ENCODE data around the gene RSPO4. TPM values are rescaled to one million over a fixed set of nuclear protein-coding genes. Genes with fewer than 3 reads are reported as not detected.

Gene RSPO4
- total RNA-seq, 2 experiments from 2014 or later = not detected

- no peak overlapping the region for H2AFZ ChIP-seq (ENCODE audit: low read length)
- no peak overlapping the region for H3K4me3 ChIP-seq (ENCODE audit: low read depth, low read length, poor library complexity, severe bottlenecking)
- H3K36me3 ChIP-seq (ENCODE audit: insufficient read depth, low read length) = no peaks in the 10 kb centered on the region
- H3K4me2 ChIP-seq (ENCODE audit: low read length) = no peak overlapping the region
- TF ChIP-seq, protein P1, sequence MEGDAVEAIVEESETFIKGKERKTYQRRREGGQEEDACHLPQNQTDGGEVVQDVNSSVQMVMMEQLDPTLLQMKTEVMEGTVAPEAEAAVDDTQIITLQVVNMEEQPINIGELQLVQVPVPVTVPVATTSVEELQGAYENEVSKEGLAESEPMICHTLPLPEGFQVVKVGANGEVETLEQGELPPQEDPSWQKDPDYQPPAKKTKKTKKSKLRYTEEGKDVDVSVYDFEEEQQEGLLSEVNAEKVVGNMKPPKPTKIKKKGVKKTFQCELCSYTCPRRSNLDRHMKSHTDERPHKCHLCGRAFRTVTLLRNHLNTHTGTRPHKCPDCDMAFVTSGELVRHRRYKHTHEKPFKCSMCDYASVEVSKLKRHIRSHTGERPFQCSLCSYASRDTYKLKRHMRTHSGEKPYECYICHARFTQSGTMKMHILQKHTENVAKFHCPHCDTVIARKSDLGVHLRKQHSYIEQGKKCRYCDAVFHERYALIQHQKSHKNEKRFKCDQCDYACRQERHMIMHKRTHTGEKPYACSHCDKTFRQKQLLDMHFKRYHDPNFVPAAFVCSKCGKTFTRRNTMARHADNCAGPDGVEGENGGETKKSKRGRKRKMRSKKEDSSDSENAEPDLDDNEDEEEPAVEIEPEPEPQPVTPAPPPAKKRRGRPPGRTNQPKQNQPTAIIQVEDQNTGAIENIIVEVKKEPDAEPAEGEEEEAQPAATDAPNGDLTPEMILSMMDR (conservative IDR thresholded peaks at IDR 0.05; ENCODE audit: low read length) = no peak
- TF ChIP-seq EZH2phosphoT487 (IDR thresholded peaks at IDR 0.05; ENCODE audit: borderline replicate concordance, low read depth, low read length) = no peak
- H4K20me1 ChIP-seq (ENCODE audit: insufficient read depth, low read length) = no peaks in the 10 kb centered on the region
- CTCF ChIA-PET (ENCODE audit: unreplicated experiment) = no interaction called here
- H3K79me2 ChIP-seq (ENCODE audit: insufficient read depth, low read depth, low read length) = no peaks in the 10 kb centered on the region
- H3K9me2 ChIP-seq (ENCODE audit: insufficient read depth, low read length) = no peaks in the 10 kb centered on the region
- no peaks in the 10 kb centered on the region for H3K9me3 ChIP-seq (ENCODE audit: low read length)
- peak; percentile 8 for DNase-seq (ENCODE audit: low spot score)
- no TSS peak for BruUV-seq (replicated peaks)
- intact Hi-C loops (cut with micrococcal nuclease; ENCODE audit: unreplicated experiment) = no loop called here
- POLR2A ChIA-PET = no interaction called here
- no peak overlapping the region for H3K27ac ChIP-seq (ENCODE audit: low read depth, low read length, poor library complexity, severe bottlenecking)
- no peaks in the 10 kb centered on the region for H3K4me1 ChIP-seq (ENCODE audit: insufficient read depth, low read length, poor library complexity, severe bottlenecking)
Observed at GRCh38 chr20:991850-992249, 10.3 kb downstream of the RSPO4 start.

- no TSS peak for BruUV-seq (replicated peaks)
- no peaks in the 10 kb centered on the region for H3K4me1 ChIP-seq (ENCODE audit: insufficient read depth, low read length, poor library complexity, severe bottlenecking)
- DNase-seq (ENCODE audit: low spot score) = no peak
- POLR2A ChIA-PET = interaction anchor here (0.6 kb wide), 1 partner anchor 260 kb away, joined by 3 read pairs; no protein-coding TSS in a partner anchor
- H2AFZ ChIP-seq (ENCODE audit: low read length) = no peak overlapping the region
- H3K27ac ChIP-seq (ENCODE audit: low read depth, low read length, poor library complexity, severe bottlenecking) = no peak overlapping the region
- no peaks in the 10 kb centered on the region for H3K79me2 ChIP-seq (ENCODE audit: insufficient read depth, low read depth, low read length)
- H3K4me3 ChIP-seq (ENCODE audit: low read depth, low read length, poor library complexity, severe bottlenecking) = no peak overlapping the region
- H3K36me3 ChIP-seq (ENCODE audit: insufficient read depth, low read length) = no peaks in the 10 kb centered on the region
- intact Hi-C loops (cut with micrococcal nuclease; ENCODE audit: unreplicated experiment) = no loop called here
- TF ChIP-seq, protein P1 (conservative IDR thresholded peaks at IDR 0.05; ENCODE audit: low read length) = no peak
- TF ChIP-seq EZH2phosphoT487 (IDR thresholded peaks at IDR 0.05; ENCODE audit: borderline replicate concordance, low read depth, low read length) = no peak
- H4K20me1 ChIP-seq (ENCODE audit: insufficient read depth, low read length) = no peaks in the 10 kb centered on the region
- H3K4me2 ChIP-seq (ENCODE audit: low read length) = no peak overlapping the region
- CTCF ChIA-PET (ENCODE audit: unreplicated experiment) = no interaction called here
- H3K9me3 ChIP-seq (ENCODE audit: low read length) = no peaks in the 10 kb centered on the region
- no peaks in the 10 kb centered on the region for H3K9me2 ChIP-seq (ENCODE audit: insufficient read depth, low read length)
Observed at GRCh38 chr20:990293-990959, 11.7 kb downstream of the RSPO4 start.

- no peak for DNase-seq (ENCODE audit: low spot score)
- no TSS peak for BruUV-seq (replicated peaks)
- Histone ChIP-seq H3K79me2 (ENCODE audit: insufficient read depth, low read depth, low read length) (no peaks in the 10 kb centered on the region), H2AFZ (ENCODE audit: low read length) (no peak overlapping the region), H3K9me2 (ENCODE audit: insufficient read depth, low read length) (no peaks in the 10 kb centered on the region), H3K36me3 (ENCODE audit: insufficient read depth, low read length) (no peaks in the 10 kb centered on the region), H3K4me2 (ENCODE audit: low read length) (no peak overlapping the region), H3K27ac (ENCODE audit: low read depth, low read length, poor library complexity, severe bottlenecking) (no peak overlapping the region), H4K20me1 (ENCODE audit: insufficient read depth, low read length) (no peaks in the 10 kb centered on the region), H3K4me3 (ENCODE audit: low read depth, low read length, poor library complexity, severe bottlenecking) (no peak overlapping the region), H3K9me3 (ENCODE audit: low read length) (no peaks in the 10 kb centered on the region), H3K4me1 (ENCODE audit: insufficient read depth, low read length, poor library complexity, severe bottlenecking) (no peaks in the 10 kb centered on the region)
- ChIA-PET POLR2A (no interaction called here), CTCF (ENCODE audit: unreplicated experiment) (no interaction called here)
- intact Hi-C loops (cut with micrococcal nuclease; ENCODE audit: unreplicated experiment) = no loop called here
- TF ChIP-seq EZH2phosphoT487 (IDR thresholded peaks at IDR 0.05; ENCODE audit: borderline replicate concordance, low read depth, low read length) = no peak
- TF ChIP-seq, protein P1 (conservative IDR thresholded peaks at IDR 0.05; ENCODE audit: low read length) = no peak
Observed at GRCh38 chr20:988272-988671, 13.8 kb downstream of the RSPO4 start.

Measured in OCI-LY7 (cell line).